Fibroblast of lung (primary cell): Measurements from ENCODE around the gene TMLHE.

ENCODE experiments used
- EZH2 ChIP-seq: IDR thresholded peaks from 2 replicates; pipeline ENCODE4 v1.5.1; 2012; ENCODE audit warnings: low read length, control low read depth, mild to moderate bottlenecking; ENCODE audit errors: missing control alignments
- TF ChIP-seq, protein P1 (sequence below), 2 donors: IDR thresholded peaks in 1 of 2; conservative IDR thresholded peaks in 1 of 2; 1 replicate in 1 of 2; 2 replicates in 1 of 2; pipeline ENCODE4 v1.5.1; 2011 to 2012; ENCODE audit warnings: low read length in 2 of 2, control low read depth in 1 of 2, inconsistent platforms in 1 of 2, low read depth in 1 of 2, mild to moderate bottlenecking in 1 of 2

DNA sequence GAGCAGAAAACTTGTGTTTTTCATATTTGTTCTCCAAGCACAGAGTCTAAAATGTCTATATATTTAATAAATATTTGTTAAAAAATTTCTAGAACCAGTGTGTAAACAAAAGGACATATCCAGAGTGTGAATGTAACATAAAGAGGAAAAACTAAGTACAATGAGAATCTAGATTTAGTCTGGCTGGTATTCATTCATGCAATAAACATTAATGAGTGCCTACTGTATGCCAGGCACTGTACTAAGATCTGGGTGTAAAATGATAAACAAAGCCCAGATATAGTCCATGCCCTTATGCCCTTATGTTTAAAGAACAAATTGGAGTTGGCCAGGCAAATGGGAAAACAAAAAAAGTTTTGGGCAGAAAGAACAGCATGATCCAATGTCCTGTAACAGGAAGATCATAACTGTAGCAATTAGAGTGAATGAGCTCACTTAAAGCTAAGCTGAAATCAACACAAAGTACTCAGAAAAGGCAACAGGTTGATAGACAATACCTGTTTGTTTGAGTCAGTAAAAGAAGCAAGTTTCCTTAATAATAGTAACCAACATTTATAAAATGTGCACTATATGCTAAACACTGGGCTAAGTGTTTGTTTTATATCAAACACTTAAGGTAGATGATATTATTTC, 1.3 kb upstream of the TMLHE start:
- TF ChIP-seq, protein P1, sequence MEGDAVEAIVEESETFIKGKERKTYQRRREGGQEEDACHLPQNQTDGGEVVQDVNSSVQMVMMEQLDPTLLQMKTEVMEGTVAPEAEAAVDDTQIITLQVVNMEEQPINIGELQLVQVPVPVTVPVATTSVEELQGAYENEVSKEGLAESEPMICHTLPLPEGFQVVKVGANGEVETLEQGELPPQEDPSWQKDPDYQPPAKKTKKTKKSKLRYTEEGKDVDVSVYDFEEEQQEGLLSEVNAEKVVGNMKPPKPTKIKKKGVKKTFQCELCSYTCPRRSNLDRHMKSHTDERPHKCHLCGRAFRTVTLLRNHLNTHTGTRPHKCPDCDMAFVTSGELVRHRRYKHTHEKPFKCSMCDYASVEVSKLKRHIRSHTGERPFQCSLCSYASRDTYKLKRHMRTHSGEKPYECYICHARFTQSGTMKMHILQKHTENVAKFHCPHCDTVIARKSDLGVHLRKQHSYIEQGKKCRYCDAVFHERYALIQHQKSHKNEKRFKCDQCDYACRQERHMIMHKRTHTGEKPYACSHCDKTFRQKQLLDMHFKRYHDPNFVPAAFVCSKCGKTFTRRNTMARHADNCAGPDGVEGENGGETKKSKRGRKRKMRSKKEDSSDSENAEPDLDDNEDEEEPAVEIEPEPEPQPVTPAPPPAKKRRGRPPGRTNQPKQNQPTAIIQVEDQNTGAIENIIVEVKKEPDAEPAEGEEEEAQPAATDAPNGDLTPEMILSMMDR (conservative IDR thresholded peaks at IDR 0.05 in 1 of 2, IDR thresholded peaks at IDR 0.05 in 1 of 2; ENCODE audit: low read depth in 1 of 2, low read length in 2 of 2), result no peak
- TF ChIP-seq EZH2, result no peak
